IMR-90 (cell line): ENCODE results near the gene CYP46A1. TPM values are rescaled to one million over a fixed set of nuclear protein-coding genes. Genes with fewer than 3 reads are reported as not detected.

Experiments used
- ATAC-seq: fragments of 200-7000 bp; cut with Tn5 transposase; 2 replicates; pipeline ENCODE4 v1.9.1; 2020; ENCODE audit warnings: low read depth, mild to moderate bottlenecking, moderate library complexity
- BruUV-seq: library from RNA; stranded (reverse); fragments of 400-500 nt; replicated peaks from 2 replicates; lab custom pipeline; 2021; lab: Mats Ljungman, UMichigan
- CTCF ChIA-PET: fragments of 300-600 bp; formaldehyde crosslinking; extraction: SDS; loops from one replicate; lab custom pipeline; 2021; ENCODE audit warnings: antibody characterized with exemption; lab: Yijun Ruan, JAX
- POLR2A ChIA-PET: fragments of 300-600 bp; sonication (Branson Sonifier 250); formaldehyde crosslinking; loops from one replicate; lab custom pipeline; 2022; ENCODE audit warnings: antibody characterized with exemption; ENCODE audit not compliant: unreplicated experiment; lab: Charles Lee
- DNase-seq: peaks from one replicate; pipeline ENCODE4 v3.0.0; 2013
- H2AFZ ChIP-seq: replicated peaks from 2 replicates; pipeline ENCODE3; 2013; ENCODE audit warnings: low read length, mild to moderate bottlenecking; ENCODE audit not compliant: poor library complexity
- H2AK5ac ChIP-seq: 2 replicates; pipeline ENCODE4 v1.6.1; 2013; ENCODE audit warnings: low read depth, low read length, inconsistent platforms
- H2AK9ac ChIP-seq: replicated peaks from 2 replicates; pipeline ENCODE3; 2013; ENCODE audit warnings: mild to moderate bottlenecking, low read depth, low read length, moderate library complexity; ENCODE audit not compliant: poor library complexity
- H2BK120ac ChIP-seq: 2 replicates; pipeline ENCODE4 v1.6.1; 2013; ENCODE audit warnings: low read depth, low read length, inconsistent platforms
- H2BK15ac ChIP-seq: 3 replicates; pipeline ENCODE4 v1.6.1; 2013; ENCODE audit warnings: low read depth, low read length, inconsistent platforms
- H2BK20ac ChIP-seq: 2 replicates; pipeline ENCODE4 v1.6.1; 2013; ENCODE audit warnings: low read depth, mild to moderate bottlenecking, inconsistent platforms, low read length, moderate library complexity
- H2BK5ac ChIP-seq: 2 replicates; pipeline ENCODE4 v1.6.1; 2013; ENCODE audit warnings: mild to moderate bottlenecking, low read depth, low read length, inconsistent platforms; ENCODE audit not compliant: poor library complexity, severe bottlenecking
- H3K14ac ChIP-seq: replicated peaks from 2 replicates; pipeline ENCODE4 v1.6.1; 2013; ENCODE audit warnings: low read depth, low read length, inconsistent platforms
- H3K18ac ChIP-seq: 2 replicates; pipeline ENCODE4 v1.6.1; 2013; ENCODE audit warnings: low read depth, low read length, control low read depth
- H3K23ac ChIP-seq: 2 replicates; pipeline ENCODE4 v1.6.1; 2013; ENCODE audit warnings: low read depth, low read length, inconsistent platforms
- H3K27ac ChIP-seq: 2 replicates; pipeline ENCODE4 v1.5.1; 2013; ENCODE audit warnings: mild to moderate bottlenecking, control low read depth, low read length; ENCODE audit not compliant: insufficient read depth
- H3K27me3 ChIP-seq: 2 replicates; pipeline ENCODE4 v1.6.1; 2013; ENCODE audit warnings: low read length; ENCODE audit not compliant: control insufficient read depth, insufficient read depth
- H3K36me3 ChIP-seq: 2 replicates; pipeline ENCODE4 v1.6.1; 2013; ENCODE audit warnings: low read length, mixed read lengths; ENCODE audit not compliant: control insufficient read depth, insufficient read depth
- H3K4ac ChIP-seq: 2 replicates; pipeline ENCODE4 v1.6.1; 2013; ENCODE audit warnings: low read depth, low read length, inconsistent platforms
- H3K4me1 ChIP-seq: 2 replicates; pipeline ENCODE4 v1.6.1; 2013; ENCODE audit warnings: low read length, mixed read lengths; ENCODE audit not compliant: control insufficient read depth, insufficient read depth
- H3K4me2 ChIP-seq: 2 replicates; pipeline ENCODE4 v1.6.1; 2013; ENCODE audit warnings: low read depth, mild to moderate bottlenecking, control low read depth, low read length, moderate library complexity
- H3K4me3 ChIP-seq: 2 replicates; pipeline ENCODE4 v1.5.1; 2013; ENCODE audit warnings: low read depth, mild to moderate bottlenecking, control low read depth, low read length, moderate library complexity; ENCODE audit not compliant: insufficient read depth
- H3K56ac ChIP-seq: 2 replicates; pipeline ENCODE4 v1.6.1; 2013; ENCODE audit warnings: low read length, inconsistent platforms; ENCODE audit not compliant: insufficient read depth; ENCODE audit errors: extremely low read depth
- H3K79me1 ChIP-seq, 2 experiments: 2 replicates each; pipeline ENCODE4 v1.6.1; 2013; ENCODE audit warnings: low read length in 2 of 2, inconsistent platforms in 1 of 2, low read depth in 1 of 2
- H3K9ac ChIP-seq: 2 replicates; pipeline ENCODE4 v1.6.1; 2013; ENCODE audit warnings: low read depth, low read length, control low read depth
- H3K9me1 ChIP-seq: 2 replicates; pipeline ENCODE4 v1.6.1; 2013; ENCODE audit warnings: low read length, inconsistent platforms; ENCODE audit not compliant: insufficient read depth
- H3K9me3 ChIP-seq: 2 replicates; pipeline ENCODE4 v1.6.1; 2013; ENCODE audit warnings: low read length; ENCODE audit not compliant: control insufficient read depth, insufficient read depth
- H4K20me1 ChIP-seq: 2 replicates; pipeline ENCODE4 v1.6.1; 2013; ENCODE audit warnings: low read length, inconsistent platforms; ENCODE audit not compliant: insufficient read depth
- H4K5ac ChIP-seq: 2 replicates; pipeline ENCODE4 v1.6.1; 2013; ENCODE audit warnings: mild to moderate bottlenecking, low read depth, low read length, control low read depth
- H4K8ac ChIP-seq, 2 experiments: 2 replicates each; pipeline ENCODE4 v1.6.1; 2013; ENCODE audit warnings: low read depth in 2 of 2, low read length in 2 of 2, control low read depth in 1 of 2, inconsistent platforms in 1 of 2
- H4K91ac ChIP-seq: 2 replicates; pipeline ENCODE4 v1.6.1; 2013; ENCODE audit warnings: low read depth, low read length, inconsistent platforms; ENCODE audit not compliant: insufficient read depth
- BHLHE40 ChIP-seq: fragments of 150-350 bp; IDR thresholded peaks from 2 replicates; pipeline ENCODE4 v1.6.1; 2016; ENCODE audit warnings: mild to moderate bottlenecking, low read depth, low read length
- CEBPB ChIP-seq: IDR thresholded peaks from 2 replicates; pipeline ENCODE4 v1.6.1; 2012; ENCODE audit warnings: low read depth, low read length, improper control_type of control experiment
- CHD1 ChIP-seq: IDR thresholded peaks from 2 replicates; pipeline ENCODE4 v1.6.1; 2012; ENCODE audit warnings: low read depth, low read length, improper control_type of control experiment
- FOS ChIP-seq: fragments of 150-350 bp; IDR thresholded peaks from 2 replicates; pipeline ENCODE4 v1.6.1; 2016; ENCODE audit warnings: low read depth, low read length
- MAFK ChIP-seq: IDR thresholded peaks from 2 replicates; pipeline ENCODE4 v1.6.1; 2012; ENCODE audit warnings: low read depth, low read length, improper control_type of control experiment
- MAZ ChIP-seq: IDR thresholded peaks from 2 replicates; pipeline ENCODE4 v1.6.1; 2012; ENCODE audit warnings: low read depth, mild to moderate bottlenecking, low read length, improper control_type of control experiment, moderate library complexity, borderline replicate concordance
- MXI1 ChIP-seq: IDR thresholded peaks from 2 replicates; pipeline ENCODE4 v1.6.1; 2012; ENCODE audit warnings: low read depth, mild to moderate bottlenecking, low read length, moderate library complexity, borderline replicate concordance
- NFE2L2 ChIP-seq: fragments of 150-350 bp; IDR thresholded peaks from 2 replicates; pipeline ENCODE4 v1.6.1; 2016; ENCODE audit warnings: low read depth, mild to moderate bottlenecking, low read length
- POLR2A ChIP-seq: IDR thresholded peaks from 2 replicates; pipeline ENCODE4 v1.6.1; 2012; ENCODE audit warnings: mild to moderate bottlenecking, low read depth, low read length
- RAD21 ChIP-seq: IDR thresholded peaks from 2 replicates; pipeline ENCODE4 v1.6.1; 2012; ENCODE audit warnings: low read length, improper control_type of control experiment
- RCOR1 ChIP-seq: IDR thresholded peaks from 2 replicates; pipeline ENCODE4 v1.6.1; 2012; ENCODE audit warnings: mild to moderate bottlenecking, low read length, improper control_type of control experiment; ENCODE audit not compliant: insufficient replicate concordance
- RFX5 ChIP-seq: IDR thresholded peaks from 2 replicates; pipeline ENCODE4 v1.8.0; 2012; ENCODE audit warnings: low read depth, mild to moderate bottlenecking, low read length, moderate library complexity
- WGBS, 2 experiments: methylation state at CpG; one replicate each; pipeline versions ENCODE4 v1.1.5 to v1.1.7; 2013; ENCODE audit warnings: missing lambda C conversion rate in 2 of 2; ENCODE audit not compliant: insufficient read length in 1 of 2; ENCODE audit errors: extremely low coverage in 2 of 2; 5-methylcytosine and 5-hydroxymethylcytosine counted together
- dilution Hi-C: fragments of 300-500 bp; cut with HindIII; formaldehyde crosslinking; loops from one replicate; pipeline ENCODE4 v1.14.3; 2018; ENCODE audit warnings: low sequenced_read_pairs; ENCODE audit not compliant: unreplicated experiment
- in situ Hi-C: fragments of 300-500 bp; cut with MboI; formaldehyde crosslinking; loops from 3 replicates; pipeline ENCODE4 v1.14.3; 2019; ENCODE audit warnings: low sequenced_read_pairs, inconsistent platforms, mixed read lengths
- intact Hi-C: fragments of 100-400 bp; cut with micrococcal nuclease; formaldehyde crosslinking; loops from 2 replicates; pipeline ENCODE4 v1.10.0; 2022
- polyA plus RNA-seq, 3 experiments: library from polyadenylated mRNA; depleted of rRNA; stranded (reverse); fragments of >200 nt; gene quantifications; 2 replicates each; pipeline ENCODE4 v1.2.3, GENCODE V29; 2012; ENCODE audit warnings: low replicate concordance in 1 of 3
- total RNA-seq: library from RNA; depleted of rRNA; stranded (reverse); fragments of >200 nt; gene quantifications from 2 replicates; pipeline ENCODE4 v1.2.3, GENCODE V29; 2012
- TF ChIP-seq, protein P1 (sequence below): fragments of 150-350 bp; IDR thresholded peaks from 2 replicates; pipeline ENCODE4 v1.6.1; 2016; ENCODE audit warnings: low read depth, mild to moderate bottlenecking, low read length, moderate library complexity, borderline replicate concordance
- TF ChIP-seq, protein P2 (sequence below): conservative IDR thresholded peaks from 2 replicates; pipeline ENCODE4 v1.5.1; 2012; ENCODE audit warnings: mild to moderate bottlenecking, low read depth, low read length, improper control_type of control experiment
- TF ChIP-seq, protein P3 (sequence below): fragments of 150-350 bp; IDR thresholded peaks from 2 replicates; pipeline ENCODE4 v1.6.1; 2017; ENCODE audit warnings: mild to moderate bottlenecking, antibody characterized with exemption, low read length, low read depth

Gene CYP46A1
- total and polyA plus RNA-seq, 2 of the 4 experiments (the other 2 are of a cell fraction), result 0.18 to 0.31 TPM

DNA sequence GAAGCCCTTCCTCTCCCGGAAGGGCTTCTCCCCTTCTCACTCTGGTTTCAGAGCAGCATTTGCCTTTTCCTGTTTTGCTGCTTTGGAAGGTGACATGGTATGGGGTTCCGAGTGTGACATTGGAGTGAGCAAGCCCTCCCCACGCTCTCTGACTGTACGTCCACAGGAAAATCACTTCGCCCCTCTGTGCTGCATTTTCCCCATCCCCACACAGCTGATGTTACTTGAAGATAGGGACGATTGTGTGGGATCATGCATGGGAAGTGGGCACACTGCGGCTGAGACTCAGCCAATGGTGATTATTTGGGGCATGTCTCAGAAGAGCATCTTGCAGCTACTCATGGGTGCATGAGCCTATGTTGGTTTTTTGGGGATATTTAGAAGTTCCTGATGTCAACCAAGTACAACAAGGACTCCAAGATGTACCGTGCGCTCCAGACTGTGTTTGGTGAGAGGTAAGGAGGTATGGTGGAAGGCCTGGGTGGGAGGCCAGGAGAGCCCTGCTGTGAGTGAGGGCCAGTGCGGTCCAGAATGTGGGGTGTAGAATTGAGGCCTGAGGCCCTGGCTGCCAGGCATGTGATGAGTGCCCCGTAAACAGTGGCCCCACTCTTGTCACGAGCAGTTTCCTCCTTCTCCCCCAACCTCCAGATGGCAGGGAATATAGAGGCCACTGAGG lies 15.1 kb downstream of the CYP46A1 start:
- intact Hi-C loops, result no loop called here
- ChIA-PET CTCF (no interaction called here), POLR2A (no interaction called here)
- H3K9ac ChIP-seq, result no peak overlapping the region
- peaks cover 8% of the 10 kb centered on the region for H3K9me3 ChIP-seq
- WGBS, 2 experiments, result 90% methylated on average over 2 of the region's 12 CpGs; no CpG with 5 or more reads in 1 of the 2 experiments
- no peak overlapping the region for H3K14ac ChIP-seq
- no peak overlapping the region for H2BK120ac ChIP-seq
- DNase-seq (no peak), ATAC-seq (no peak)
- H3K36me3 ChIP-seq, result no peaks in the 10 kb centered on the region
- H2AFZ ChIP-seq, result peak overlapping the region; percentile 27
- H3K27ac ChIP-seq, result no peak overlapping the region
- no peaks in the 10 kb centered on the region for H3K79me1 ChIP-seq
- no peak overlapping the region for H3K56ac ChIP-seq
- H3K4me1 ChIP-seq, result no peaks in the 10 kb centered on the region
- no peak overlapping the region for H4K91ac ChIP-seq
- H3K4me3 ChIP-seq, result no peak overlapping the region
- no peak overlapping the region for H3K23ac ChIP-seq
- TF ChIP-seq RFX5 (no peak), CEBPB (no peak), NFE2L2 (no peak), POLR2A (no peak), CHD1 (no peak), RCOR1 (no peak), BHLHE40 (no peak), FOS (no peak), MAZ (no peak), MAFK (no peak), MXI1 (no peak), RAD21 (no peak)
- TF ChIP-seq, protein P1, sequence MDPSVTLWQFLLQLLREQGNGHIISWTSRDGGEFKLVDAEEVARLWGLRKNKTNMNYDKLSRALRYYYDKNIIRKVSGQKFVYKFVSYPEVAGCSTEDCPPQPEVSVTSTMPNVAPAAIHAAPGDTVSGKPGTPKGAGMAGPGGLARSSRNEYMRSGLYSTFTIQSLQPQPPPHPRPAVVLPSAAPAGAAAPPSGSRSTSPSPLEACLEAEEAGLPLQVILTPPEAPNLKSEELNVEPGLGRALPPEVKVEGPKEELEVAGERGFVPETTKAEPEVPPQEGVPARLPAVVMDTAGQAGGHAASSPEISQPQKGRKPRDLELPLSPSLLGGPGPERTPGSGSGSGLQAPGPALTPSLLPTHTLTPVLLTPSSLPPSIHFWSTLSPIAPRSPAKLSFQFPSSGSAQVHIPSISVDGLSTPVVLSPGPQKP, result no peak
- TF ChIP-seq, protein P2, sequence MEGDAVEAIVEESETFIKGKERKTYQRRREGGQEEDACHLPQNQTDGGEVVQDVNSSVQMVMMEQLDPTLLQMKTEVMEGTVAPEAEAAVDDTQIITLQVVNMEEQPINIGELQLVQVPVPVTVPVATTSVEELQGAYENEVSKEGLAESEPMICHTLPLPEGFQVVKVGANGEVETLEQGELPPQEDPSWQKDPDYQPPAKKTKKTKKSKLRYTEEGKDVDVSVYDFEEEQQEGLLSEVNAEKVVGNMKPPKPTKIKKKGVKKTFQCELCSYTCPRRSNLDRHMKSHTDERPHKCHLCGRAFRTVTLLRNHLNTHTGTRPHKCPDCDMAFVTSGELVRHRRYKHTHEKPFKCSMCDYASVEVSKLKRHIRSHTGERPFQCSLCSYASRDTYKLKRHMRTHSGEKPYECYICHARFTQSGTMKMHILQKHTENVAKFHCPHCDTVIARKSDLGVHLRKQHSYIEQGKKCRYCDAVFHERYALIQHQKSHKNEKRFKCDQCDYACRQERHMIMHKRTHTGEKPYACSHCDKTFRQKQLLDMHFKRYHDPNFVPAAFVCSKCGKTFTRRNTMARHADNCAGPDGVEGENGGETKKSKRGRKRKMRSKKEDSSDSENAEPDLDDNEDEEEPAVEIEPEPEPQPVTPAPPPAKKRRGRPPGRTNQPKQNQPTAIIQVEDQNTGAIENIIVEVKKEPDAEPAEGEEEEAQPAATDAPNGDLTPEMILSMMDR, result no peak
- TF ChIP-seq, protein P3, sequence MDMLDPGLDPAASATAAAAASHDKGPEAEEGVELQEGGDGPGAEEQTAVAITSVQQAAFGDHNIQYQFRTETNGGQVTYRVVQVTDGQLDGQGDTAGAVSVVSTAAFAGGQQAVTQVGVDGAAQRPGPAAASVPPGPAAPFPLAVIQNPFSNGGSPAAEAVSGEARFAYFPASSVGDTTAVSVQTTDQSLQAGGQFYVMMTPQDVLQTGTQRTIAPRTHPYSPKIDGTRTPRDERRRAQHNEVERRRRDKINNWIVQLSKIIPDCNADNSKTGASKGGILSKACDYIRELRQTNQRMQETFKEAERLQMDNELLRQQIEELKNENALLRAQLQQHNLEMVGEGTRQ, result no peak
- no peaks in the 10 kb centered on the region for H3K9me1 ChIP-seq
- H4K20me1 ChIP-seq, result no peaks in the 10 kb centered on the region
- no peak overlapping the region for H2AK5ac ChIP-seq
- H3K4ac ChIP-seq, result no peak overlapping the region
- H3K4me2 ChIP-seq, result no peak overlapping the region
- dilution Hi-C loops, result no loop called here
- H2BK20ac ChIP-seq, result no peak overlapping the region
- in situ Hi-C loops, result no loop called here
- no peak overlapping the region for H2AK9ac ChIP-seq
- no peak overlapping the region for H4K8ac ChIP-seq
- no TSS peak for BruUV-seq
- no peak overlapping the region for H2BK15ac ChIP-seq
- H4K5ac ChIP-seq, result no peak overlapping the region
- peaks cover 17% of the 10 kb centered on the region for H3K27me3 ChIP-seq
- no peak overlapping the region for H3K18ac ChIP-seq
- no peak overlapping the region for H2BK5ac ChIP-seq
